H9 (cell line): ENCODE data around the gene RBBP9. TPM values are rescaled to one million over a fixed set of nuclear protein-coding genes. Genes with fewer than 3 reads are reported as not detected.
"Not testable (repeated sequence)": the region's sequence is repeated elsewhere in the genome, so short reads cannot be mapped to it uniquely, and the experiment has no call there.

Source experiments
- DNase-seq: peaks from one replicate; pipeline ENCODE4 v3.0.0-alpha.2; 2017
- H2AFZ ChIP-seq: one replicate; pipeline ENCODE4 v1.6.1; 2013; ENCODE audit warnings: mild to moderate bottlenecking, low read length, control low read depth, moderate library complexity
- H2AK5ac ChIP-seq: 2 replicates; pipeline ENCODE4 v1.6.1; 2013; ENCODE audit warnings: low read length, control low read depth, mixed read lengths; ENCODE audit not compliant: insufficient read length
- H2BK120ac ChIP-seq: one replicate; pipeline ENCODE4 v1.6.1; 2013; ENCODE audit warnings: low read depth, mild to moderate bottlenecking, low read length, control low read depth, inconsistent platforms; ENCODE audit not compliant: poor library complexity, severe bottlenecking
- H2BK12ac ChIP-seq: 2 replicates; pipeline ENCODE4 v1.6.1; 2013; ENCODE audit warnings: low read length, control low read depth, mixed read lengths, low read depth; ENCODE audit not compliant: insufficient read length
- H2BK15ac ChIP-seq: 2 replicates; pipeline ENCODE4 v1.6.1; 2013; ENCODE audit warnings: low read depth, low read length, control low read depth
- H2BK20ac ChIP-seq: one replicate; pipeline ENCODE4 v1.6.1; 2013; ENCODE audit warnings: low read depth, mild to moderate bottlenecking, low read length, control low read depth, inconsistent platforms; ENCODE audit not compliant: poor library complexity, severe bottlenecking
- H2BK5ac ChIP-seq: 2 replicates; pipeline ENCODE4 v1.6.1; 2013; ENCODE audit warnings: low read length, control low read depth, mixed read lengths; ENCODE audit not compliant: insufficient read length
- H3K14ac ChIP-seq: 2 replicates; pipeline ENCODE4 v1.6.1; 2013; ENCODE audit warnings: low read length, control low read depth; ENCODE audit not compliant: insufficient read depth
- H3K18ac ChIP-seq: 2 replicates; pipeline ENCODE4 v1.6.1; 2013; ENCODE audit warnings: low read depth, mild to moderate bottlenecking, mixed read lengths, low read length, control low read depth; ENCODE audit not compliant: insufficient read length
- H3K23ac ChIP-seq: 2 replicates; pipeline ENCODE4 v1.6.1; 2013; ENCODE audit warnings: low read length, control low read depth, mixed read lengths, low read depth; ENCODE audit not compliant: insufficient read length
- H3K23me2 ChIP-seq: 2 replicates; pipeline ENCODE4 v1.6.1; 2013; ENCODE audit warnings: low read depth, mild to moderate bottlenecking, mixed read lengths, low read length, control low read depth; ENCODE audit not compliant: insufficient read length, poor library complexity, severe bottlenecking
- H3K27ac ChIP-seq: 2 replicates; pipeline ENCODE4 v1.5.1; 2013; ENCODE audit warnings: low read length, control low read depth, mixed read lengths, low read depth; ENCODE audit not compliant: insufficient read length
- H3K27me3 ChIP-seq: 2 replicates; pipeline ENCODE4 v1.6.1; 2013; ENCODE audit warnings: low read length, control low read depth, inconsistent platforms; ENCODE audit not compliant: insufficient read depth
- H3K4ac ChIP-seq: 2 replicates; pipeline ENCODE4 v1.6.1; 2013; ENCODE audit warnings: low read depth, mild to moderate bottlenecking, control low read depth, inconsistent platforms, low read length, moderate library complexity
- H3K4me1 ChIP-seq: 2 replicates; pipeline ENCODE4 v1.6.1; 2013; ENCODE audit warnings: low read length, control low read depth, inconsistent platforms; ENCODE audit not compliant: insufficient read depth
- H3K4me2 ChIP-seq: 2 replicates; pipeline ENCODE4 v1.6.1; 2013; ENCODE audit warnings: low read length, control low read depth, mixed read lengths; ENCODE audit not compliant: insufficient read length, insufficient read depth
- H3K56ac ChIP-seq: 2 replicates; pipeline ENCODE4 v1.6.1; 2013; ENCODE audit warnings: low read depth, mild to moderate bottlenecking, mixed read lengths, low read length, control low read depth; ENCODE audit not compliant: insufficient read length
- H3K79me1 ChIP-seq: 2 replicates; pipeline ENCODE4 v1.6.1; 2013; ENCODE audit warnings: low read depth, mild to moderate bottlenecking, moderate library complexity, low read length, control low read depth, inconsistent platforms; ENCODE audit not compliant: insufficient read depth, poor library complexity, severe bottlenecking
- H3K79me2 ChIP-seq: 2 replicates; pipeline ENCODE4 v1.6.1; 2013; ENCODE audit warnings: low read length, control low read depth, inconsistent platforms; ENCODE audit not compliant: insufficient read depth
- H3K9ac ChIP-seq: 2 replicates; pipeline ENCODE4 v1.6.1; 2013; ENCODE audit warnings: low read length, control low read depth, mixed read lengths; ENCODE audit not compliant: insufficient read length; ENCODE audit errors: extremely low read depth
- H3K9me3 ChIP-seq: one replicate; pipeline ENCODE4 v1.6.1; 2013; ENCODE audit warnings: low read depth, low read length, inconsistent platforms; ENCODE audit not compliant: control insufficient read depth
- H3T11ph ChIP-seq: one replicate; pipeline ENCODE4 v1.6.1; 2013; ENCODE audit warnings: mild to moderate bottlenecking, low read length, control low read depth, inconsistent platforms
- H4K20me1 ChIP-seq: one replicate; pipeline ENCODE4 v1.6.1; 2013; ENCODE audit not compliant: control insufficient read depth, insufficient read length, insufficient read depth
- H4K5ac ChIP-seq: 2 replicates; pipeline ENCODE4 v1.6.1; 2013; ENCODE audit warnings: low read depth, mild to moderate bottlenecking, mixed read lengths, low read length, control low read depth; ENCODE audit not compliant: insufficient read length
- H4K8ac ChIP-seq: replicated peaks from 2 replicates; pipeline ENCODE4 v1.6.1; 2013; ENCODE audit warnings: low read length, control low read depth, mixed read lengths, low read depth; ENCODE audit not compliant: insufficient read length
- H4K91ac ChIP-seq: 2 replicates; pipeline ENCODE4 v1.6.1; 2013; ENCODE audit warnings: low read depth, mild to moderate bottlenecking, moderate library complexity, mixed read lengths, low read length, control low read depth; ENCODE audit not compliant: insufficient read length
- H3K27ac Mint-ChIP-seq, 3 experiments: 2 replicates in 2 of 3; 3 replicates in 1 of 3; pipeline ENCODE4 v1.8.0; 2020 to 2021; ENCODE audit warnings: mixed read lengths in 3 of 3, mild to moderate bottlenecking in 1 of 3, moderate library complexity in 1 of 3
- H3K27me3 Mint-ChIP-seq: 2 replicates; pipeline ENCODE4 v1.8.0; 2021; ENCODE audit warnings: low read depth, mild to moderate bottlenecking, moderate library complexity, mixed read lengths
- H3K36me3 Mint-ChIP-seq, 3 experiments: 2 replicates in 2 of 3; 3 replicates in 1 of 3; pipeline ENCODE4 v1.8.0; 2020 to 2021; ENCODE audit warnings: low read depth in 3 of 3, mixed read lengths in 3 of 3; ENCODE audit not compliant: insufficient read depth in 1 of 3
- H3K4me1 Mint-ChIP-seq, 2 experiments: 2 replicates each; pipeline ENCODE4 v1.8.0; 2020; ENCODE audit warnings: mixed read lengths in 2 of 2
- H3K4me3 Mint-ChIP-seq, 2 experiments: 2 replicates in 1 of 2; 3 replicates in 1 of 2; pipeline ENCODE4 v1.8.0; 2020 to 2021; ENCODE audit warnings: mild to moderate bottlenecking in 2 of 2, mixed read lengths in 2 of 2, moderate library complexity in 1 of 2
- H3K9me3 Mint-ChIP-seq, 2 experiments: 2 replicates in 1 of 2; 3 replicates in 1 of 2; pipeline ENCODE4 v1.8.0; 2020; ENCODE audit warnings: mild to moderate bottlenecking in 2 of 2, mixed read lengths in 2 of 2, moderate library complexity in 1 of 2
- WGBS: extraction: QIAGEN DNeasy Blood & Tissue Kit; methylation state at CpG from one replicate; pipeline ENCODE4 v1.1.7; 2013; ENCODE audit warnings: missing lambda C conversion rate, low lambda C conversion rate, mixed read lengths; ENCODE audit not compliant: insufficient read length; ENCODE audit errors: extremely low coverage; 5-methylcytosine and 5-hydroxymethylcytosine counted together
- total RNA-seq: library from RNA; stranded (reverse); gene quantifications from 2 replicates; pipeline ENCODE4 v1.2.1, GENCODE V29; 2021
- TF ChIP-seq, protein P1 (sequence below): fragments of 200-600 bp; sonication (generic); conservative IDR thresholded peaks from 3 replicates; pipeline ENCODE4 v1.8.0; 2021; ENCODE audit warnings: antibody characterized with exemption, mild to moderate bottlenecking

RBBP9 gene
- total RNA-seq, 1 experiment from 2014 or later: 12.0 TPM

DNA sequence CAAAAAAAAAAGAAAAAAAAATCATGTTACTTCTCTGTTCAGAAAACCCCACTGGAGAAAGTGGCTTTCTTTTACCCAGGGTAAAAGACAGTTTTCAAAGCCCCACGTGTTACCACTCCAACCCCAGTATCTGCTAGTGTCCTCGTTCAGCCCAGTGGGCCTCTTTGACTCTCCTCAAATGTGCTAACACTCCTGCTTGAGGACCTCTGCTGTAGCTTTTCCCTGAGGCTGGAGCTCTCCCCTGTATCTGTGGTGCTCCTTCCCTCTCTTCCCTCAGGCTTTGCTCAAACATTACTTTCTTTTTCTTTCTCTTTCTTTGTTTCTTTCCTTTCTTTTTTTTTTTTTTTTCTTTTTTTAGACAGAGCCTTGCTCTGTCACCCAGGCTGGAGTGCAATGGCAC lies 26.0 kb upstream of the RBBP9 start:
- Histone ChIP-seq H3K9ac (no peak overlapping the region), H2AFZ (no peak overlapping the region), H3K14ac (no peak overlapping the region), H3K4me1 (no peaks in the 10 kb centered on the region), H3K9me3 (no peaks in the 10 kb centered on the region), H3K4me2 (no peak overlapping the region), H3K27ac (no peak overlapping the region), H4K20me1 (no peaks in the 10 kb centered on the region), H4K5ac (no peak overlapping the region), H2BK12ac (no peak overlapping the region), H2BK20ac (no peak overlapping the region), H3K79me2 (no peaks in the 10 kb centered on the region; the same call in 1 of the 2 replicates), H2BK120ac (no peak overlapping the region), H3K4ac (no peak overlapping the region), H3K23me2 (no peaks in the 10 kb centered on the region), H3T11ph (no peak overlapping the region), H4K8ac (no peak overlapping the region), H2BK15ac (no peak overlapping the region), H2AK5ac (no peak overlapping the region), H3K79me1 (no peaks in the 10 kb centered on the region), H2BK5ac (no peak overlapping the region), H3K27me3 (no peaks in the 10 kb centered on the region), H3K56ac (no peak overlapping the region), H3K18ac (no peak overlapping the region), H3K23ac (no peak overlapping the region), H4K91ac (no peak overlapping the region)
- H3K27ac Mint-ChIP-seq: peak overlapping the region in 1 of 3 experiments; percentile 16; a peak in 1 of 7 replicates
- H3K9me3 Mint-ChIP-seq: no peaks in the 10 kb centered on the region
- H3K4me1 Mint-ChIP-seq: no peaks in the 10 kb centered on the region
- no peak overlapping the region for H3K4me3 Mint-ChIP-seq
- H3K36me3 Mint-ChIP-seq: peaks cover 13 to 42% (median 40%) of the 10 kb centered on the region in 3 experiments; a peak in 6 of 7 replicates
- TF ChIP-seq, protein P1, sequence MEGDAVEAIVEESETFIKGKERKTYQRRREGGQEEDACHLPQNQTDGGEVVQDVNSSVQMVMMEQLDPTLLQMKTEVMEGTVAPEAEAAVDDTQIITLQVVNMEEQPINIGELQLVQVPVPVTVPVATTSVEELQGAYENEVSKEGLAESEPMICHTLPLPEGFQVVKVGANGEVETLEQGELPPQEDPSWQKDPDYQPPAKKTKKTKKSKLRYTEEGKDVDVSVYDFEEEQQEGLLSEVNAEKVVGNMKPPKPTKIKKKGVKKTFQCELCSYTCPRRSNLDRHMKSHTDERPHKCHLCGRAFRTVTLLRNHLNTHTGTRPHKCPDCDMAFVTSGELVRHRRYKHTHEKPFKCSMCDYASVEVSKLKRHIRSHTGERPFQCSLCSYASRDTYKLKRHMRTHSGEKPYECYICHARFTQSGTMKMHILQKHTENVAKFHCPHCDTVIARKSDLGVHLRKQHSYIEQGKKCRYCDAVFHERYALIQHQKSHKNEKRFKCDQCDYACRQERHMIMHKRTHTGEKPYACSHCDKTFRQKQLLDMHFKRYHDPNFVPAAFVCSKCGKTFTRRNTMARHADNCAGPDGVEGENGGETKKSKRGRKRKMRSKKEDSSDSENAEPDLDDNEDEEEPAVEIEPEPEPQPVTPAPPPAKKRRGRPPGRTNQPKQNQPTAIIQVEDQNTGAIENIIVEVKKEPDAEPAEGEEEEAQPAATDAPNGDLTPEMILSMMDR: no peak
- no peak for DNase-seq
- WGBS: no CpG with 5 or more reads among the region's 2 CpGs
- H3K27me3 Mint-ChIP-seq: no peaks in the 10 kb centered on the region

DNA sequence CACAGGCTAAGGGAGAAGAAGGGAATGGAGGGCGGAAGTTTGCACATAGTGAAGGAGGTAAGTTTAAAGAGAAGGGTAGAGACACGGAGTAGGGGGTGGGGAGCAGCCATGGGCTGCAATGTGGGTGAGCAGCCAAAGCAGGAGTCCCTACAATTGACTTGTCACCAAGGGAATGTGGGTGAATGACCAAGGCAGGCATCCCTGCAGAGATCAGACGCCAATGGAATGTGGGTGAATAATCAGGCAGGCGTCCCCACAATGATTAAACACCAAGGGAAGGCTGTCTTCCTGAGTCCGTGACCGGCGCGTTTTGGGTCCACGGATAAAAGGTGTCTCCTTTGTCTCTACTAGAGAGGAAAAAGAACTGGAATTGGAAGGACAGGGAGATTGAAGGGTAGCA lies 25.0 kb upstream of the RBBP9 start:
- not testable (repeated sequence) for H4K91ac ChIP-seq, H3K4me1 ChIP-seq, H3K79me2 ChIP-seq, H3K56ac ChIP-seq, H3K4ac ChIP-seq, H2BK15ac ChIP-seq, H3K27me3 Mint-ChIP-seq, H2AK5ac ChIP-seq, H3T11ph ChIP-seq, H3K23me2 ChIP-seq, H4K8ac ChIP-seq, H3K27ac ChIP-seq, H2BK5ac ChIP-seq, H3K4me2 ChIP-seq, H3K9me3 Mint-ChIP-seq, H3K14ac ChIP-seq, H4K5ac ChIP-seq, H3K23ac ChIP-seq, H3K4me3 Mint-ChIP-seq, H3K27me3 ChIP-seq, DNase-seq, H2BK12ac ChIP-seq, H3K9ac ChIP-seq, H3K4me1 Mint-ChIP-seq, H3K9me3 ChIP-seq, H3K18ac ChIP-seq, H2BK120ac ChIP-seq, H2BK20ac ChIP-seq, H3K27ac Mint-ChIP-seq, H4K20me1 ChIP-seq, H2AFZ ChIP-seq, H3K79me1 ChIP-seq
- no CpG with 5 or more reads among the region's 9 CpGs for WGBS
- H3K36me3 Mint-ChIP-seq: peaks cover 13 to 34% (median 32%) of the 10 kb centered on the region in 3 experiments; a peak in 6 of 7 replicates
